Stimulated activated CD8-positive, alpha-beta memory T cell treated with anti-CD3 and anti-CD28 coated beads, Interleukin-4, amount 100 ng/mL, for 24 hours (primary cell): ENCODE results near the gene USP26.
"Not testable (repeated sequence)": the region's sequence is repeated elsewhere in the genome, so short reads cannot be mapped to it uniquely, and the experiment has no call there.

Source experiments
- DNase-seq: peaks from one replicate; pipeline ENCODE4 v3.0.0-alpha.2; 2020; ENCODE audit warnings: low read depth

USP26 gene

GRCh38 chrX:133018229-133018628, 78.7 kb downstream of the USP26 start:
- no peak for DNase-seq

GRCh38 chrX:133007458-133007857, 89.5 kb downstream of the USP26 start:
- no peak for DNase-seq

DNA sequence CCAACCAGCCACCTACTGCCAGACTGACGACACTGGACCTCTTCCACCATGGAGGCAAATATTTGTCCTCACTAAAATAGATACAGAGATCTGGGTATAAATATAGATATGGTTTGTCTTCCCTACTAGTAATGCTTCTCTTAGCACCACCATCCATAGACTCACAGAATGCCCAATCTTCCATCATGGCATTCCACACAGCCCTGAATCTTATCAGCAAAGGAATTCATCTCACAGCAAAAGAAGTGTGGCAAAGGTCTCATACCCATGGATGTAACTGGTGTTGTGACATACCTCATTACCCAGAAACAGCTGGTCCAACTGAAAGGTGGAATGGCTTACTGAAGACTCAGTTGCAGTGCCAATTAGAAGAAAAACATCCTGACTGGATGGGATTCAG, 91.3 kb downstream of the USP26 start:
- DNase-seq, result no peak

- DNase-seq, result no peak
Observed at GRCh38 chrX:133005042-133005441, 91.9 kb downstream of the USP26 start.

- DNase-seq, result no peak
Observed at GRCh38 chrX:132999209-132999608, 97.7 kb downstream of the USP26 start.

GRCh38 chrX:132990835-132991234, 106.1 kb downstream of the USP26 start:
- DNase-seq, result no peak

DNA sequence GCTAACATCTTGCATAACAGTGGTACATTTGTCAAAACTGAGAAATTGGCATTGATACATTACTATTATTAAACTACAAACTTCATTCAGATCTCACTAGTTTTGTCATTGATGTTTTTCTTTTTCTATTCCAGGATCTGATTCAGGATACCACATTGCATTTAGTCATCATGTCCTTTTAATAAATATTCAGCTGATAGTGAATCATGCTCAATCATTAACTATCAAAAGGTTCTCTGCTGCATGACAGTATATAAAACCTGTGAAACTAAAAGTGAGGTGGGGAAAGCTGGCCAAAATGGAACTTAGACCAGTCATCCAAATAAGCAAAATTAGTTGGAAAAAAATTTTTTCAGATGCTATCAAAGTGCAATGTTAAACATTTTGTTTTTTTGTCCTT, 110.4 kb downstream of the USP26 start:
- no peak for DNase-seq

- DNase-seq, result no peak
Observed at GRCh38 chrX:132984058-132984650, 112.8 kb downstream of the USP26 start.

DNA sequence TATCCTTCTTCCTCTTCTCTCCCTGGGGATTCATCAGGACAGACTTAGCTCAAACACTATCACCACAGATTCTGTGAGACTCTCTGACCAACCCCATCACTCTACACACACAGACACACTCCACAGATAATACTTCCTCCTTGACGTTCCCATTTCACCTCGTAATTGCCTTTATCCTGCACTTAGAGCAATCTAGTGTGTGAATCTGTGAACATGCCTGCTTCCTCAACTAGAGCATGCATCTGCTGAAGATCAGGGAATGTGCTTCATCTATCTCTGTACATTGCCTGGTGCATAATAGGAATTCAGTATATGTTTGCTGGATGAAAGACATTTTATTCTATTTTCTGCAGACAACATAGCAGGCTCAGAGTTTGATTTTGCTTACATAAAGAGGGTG, 113.4 kb downstream of the USP26 start:
- no peak for DNase-seq

GRCh38 chrX:132980035-132980434, 116.9 kb downstream of the USP26 start:
- not testable (repeated sequence) for DNase-seq
